ENCODE measurements around the gene HYAL3.

The HYAL3 gene

DNA sequence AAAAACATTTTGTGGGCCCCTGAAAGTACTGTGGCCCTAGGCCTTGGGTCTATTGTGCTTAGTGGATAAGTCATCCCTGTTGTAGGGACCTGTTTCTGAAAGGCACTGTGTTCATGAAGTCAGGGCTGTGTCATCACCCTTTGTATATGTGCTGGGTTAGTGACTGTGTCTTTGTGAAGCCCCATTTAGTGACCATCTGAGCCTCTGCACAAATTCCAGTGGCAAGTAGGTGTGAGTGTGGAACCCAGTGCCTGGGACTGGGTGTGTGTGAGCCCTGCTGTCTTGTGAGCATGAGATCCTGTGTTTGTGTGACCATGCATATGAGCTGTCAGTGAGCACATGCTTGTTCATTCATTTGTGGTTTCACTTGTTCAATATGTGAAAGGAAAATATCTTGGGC is 5.4 kb upstream of the HYAL3 start:
- no peak for TF ChIP-seq EZH2 (IDR thresholded peaks at IDR 0.05; ENCODE audit: borderline replicate concordance, low read depth, low read length, severe bottlenecking)
- TF ChIP-seq, protein P1, sequence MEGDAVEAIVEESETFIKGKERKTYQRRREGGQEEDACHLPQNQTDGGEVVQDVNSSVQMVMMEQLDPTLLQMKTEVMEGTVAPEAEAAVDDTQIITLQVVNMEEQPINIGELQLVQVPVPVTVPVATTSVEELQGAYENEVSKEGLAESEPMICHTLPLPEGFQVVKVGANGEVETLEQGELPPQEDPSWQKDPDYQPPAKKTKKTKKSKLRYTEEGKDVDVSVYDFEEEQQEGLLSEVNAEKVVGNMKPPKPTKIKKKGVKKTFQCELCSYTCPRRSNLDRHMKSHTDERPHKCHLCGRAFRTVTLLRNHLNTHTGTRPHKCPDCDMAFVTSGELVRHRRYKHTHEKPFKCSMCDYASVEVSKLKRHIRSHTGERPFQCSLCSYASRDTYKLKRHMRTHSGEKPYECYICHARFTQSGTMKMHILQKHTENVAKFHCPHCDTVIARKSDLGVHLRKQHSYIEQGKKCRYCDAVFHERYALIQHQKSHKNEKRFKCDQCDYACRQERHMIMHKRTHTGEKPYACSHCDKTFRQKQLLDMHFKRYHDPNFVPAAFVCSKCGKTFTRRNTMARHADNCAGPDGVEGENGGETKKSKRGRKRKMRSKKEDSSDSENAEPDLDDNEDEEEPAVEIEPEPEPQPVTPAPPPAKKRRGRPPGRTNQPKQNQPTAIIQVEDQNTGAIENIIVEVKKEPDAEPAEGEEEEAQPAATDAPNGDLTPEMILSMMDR (IDR thresholded peaks at IDR 0.05; ENCODE audit: borderline replicate concordance, extremely low read depth, low read length, poor library complexity, severe bottlenecking), result no peak
- Histone ChIP-seq H3K9me3 (ENCODE audit: insufficient read depth, low read length, severe bottlenecking) (peaks cover 14% of the 10 kb centered on the region), H3K79me2 (ENCODE audit: insufficient read depth, low read length) (no peaks in the 10 kb centered on the region), H3K4me2 (ENCODE audit: insufficient read depth, low read length) (no peak overlapping the region), H3K9ac (ENCODE audit: low read depth, low read length) (no peak overlapping the region), H3K4me1 (ENCODE audit: insufficient read depth, low read length) (peaks cover 11% of the 10 kb centered on the region), H3K27me3 (ENCODE audit: insufficient read depth, low read length, poor library complexity) (no peaks in the 10 kb centered on the region), H3K4me3 (ENCODE audit: low read depth in 1 of 2, low read length in 2 of 2) (no peak overlapping the region), H3K27ac (ENCODE audit: low read length) (no peak overlapping the region), H2AFZ (ENCODE audit: low read depth, low read length) (no peak overlapping the region), H3K36me3 (ENCODE audit: insufficient read depth, low read length) (no peaks in the 10 kb centered on the region), H4K20me1 (ENCODE audit: insufficient read depth, low read length) (no peaks in the 10 kb centered on the region)
- ATAC-seq (ENCODE audit: insufficient read depth, low read depth) (no peak), DNase-seq (no peak)

- Histone ChIP-seq H3K27me3 (ENCODE audit: insufficient read depth, low read length, poor library complexity) (no peaks in the 10 kb centered on the region), H3K4me3 (ENCODE audit: low read depth in 1 of 2, low read length in 2 of 2) (no peak within 1 kb of the TSS), H3K4me1 (ENCODE audit: insufficient read depth, low read length) (peaks cover 22% of the 10 kb centered on the region), H3K9ac (ENCODE audit: low read depth, low read length) (no peak within 1 kb of the TSS), H3K36me3 (ENCODE audit: insufficient read depth, low read length) (no peaks in the 10 kb centered on the region), H3K27ac (ENCODE audit: low read length) (no peak within 1 kb of the TSS), H4K20me1 (ENCODE audit: insufficient read depth, low read length) (0 out of 2 replicates have a peak, but pooled peaks cover 2% of the 10 kb centered on the region), H3K9me3 (ENCODE audit: insufficient read depth, low read length, severe bottlenecking) (peaks cover 10% of the 10 kb centered on the region), H2AFZ (ENCODE audit: low read depth, low read length) (no peak within 1 kb of the TSS), H3K4me2 (ENCODE audit: insufficient read depth, low read length) (no peak within 1 kb of the TSS), H3K79me2 (ENCODE audit: insufficient read depth, low read length) (peaks cover 5% of the 10 kb centered on the region; the same call in 1 of the 2 replicates)
- TF ChIP-seq, protein P1 (IDR thresholded peaks at IDR 0.05; ENCODE audit: borderline replicate concordance, extremely low read depth, low read length, poor library complexity, severe bottlenecking), result no peak
- no peak for TF ChIP-seq EZH2 (IDR thresholded peaks at IDR 0.05; ENCODE audit: borderline replicate concordance, low read depth, low read length, severe bottlenecking)
- DNase-seq (no peak), ATAC-seq (ENCODE audit: insufficient read depth, low read depth) (no peak)
Measured at GRCh38 chr3:50303013-50303815, 4.0 kb upstream of the HYAL3 start, which contains the start of gene HYAL1. TSS of gene HYAL1 (minus strand) at chr3:50303574. CDS start at chr3:50302956, 618 bp downstream.

DNA sequence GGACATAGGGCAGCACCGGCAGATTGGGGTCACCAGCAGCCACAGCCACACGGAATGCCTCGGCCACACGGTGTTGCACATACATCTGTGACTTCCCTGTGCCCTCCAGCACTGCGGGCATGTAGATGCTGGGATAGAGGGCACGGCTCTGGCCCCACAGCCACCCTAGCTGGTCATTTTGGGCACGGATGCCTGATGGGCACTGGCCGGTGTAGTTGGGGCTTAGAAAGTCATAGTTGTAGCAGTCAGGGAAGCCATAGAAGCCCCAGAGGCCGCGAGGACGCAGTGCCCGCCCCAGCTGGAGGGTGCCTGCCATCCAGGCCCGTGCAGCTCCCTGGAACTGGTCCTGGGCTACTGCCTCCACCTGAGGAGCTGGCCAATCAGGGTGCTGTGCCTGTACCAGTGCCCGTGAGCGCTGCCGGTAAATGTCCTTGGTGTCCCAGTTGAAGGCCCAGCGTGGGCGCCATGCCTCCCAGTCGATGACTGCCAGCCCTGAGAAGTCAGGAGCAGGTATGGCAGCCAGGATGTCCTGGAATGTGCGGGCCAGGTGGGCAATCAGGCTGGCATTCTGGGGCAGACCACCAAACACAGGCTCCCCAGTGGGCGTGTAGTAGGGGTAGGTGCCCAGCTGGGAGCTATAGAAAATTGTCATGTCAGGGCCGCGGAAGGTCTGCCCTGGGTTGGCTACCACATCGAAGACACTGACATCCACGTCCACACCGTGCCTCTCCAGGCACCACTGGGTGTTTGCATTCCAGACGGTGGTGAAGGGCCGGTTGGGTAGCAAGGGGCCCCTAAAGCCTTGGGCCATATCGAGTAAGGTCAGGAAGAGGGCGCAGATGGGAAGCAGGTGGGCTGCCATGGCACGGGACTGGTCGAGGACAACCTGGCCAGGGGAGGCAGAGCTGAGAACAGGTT is 3.1 kb upstream of the HYAL3 start:
- Histone ChIP-seq H4K20me1 (ENCODE audit: insufficient read depth, low read length) (peaks cover 3% of the 10 kb centered on the region; the same call in 1 of the 2 replicates), H3K9me3 (ENCODE audit: insufficient read depth, low read length, severe bottlenecking) (peaks cover 4% of the 10 kb centered on the region), H3K4me2 (ENCODE audit: insufficient read depth, low read length) (no peak overlapping the region), H3K36me3 (ENCODE audit: insufficient read depth, low read length) (peaks cover 2% of the 10 kb centered on the region; the same call in 1 of the 2 replicates), H3K9ac (ENCODE audit: low read depth, low read length) (no peak overlapping the region), H3K27me3 (ENCODE audit: insufficient read depth, low read length, poor library complexity) (no peaks in the 10 kb centered on the region), H3K4me1 (ENCODE audit: insufficient read depth, low read length) (peaks cover 28% of the 10 kb centered on the region), H3K79me2 (ENCODE audit: insufficient read depth, low read length) (peaks cover 7% of the 10 kb centered on the region; the same call in 1 of the 2 replicates), H3K27ac (ENCODE audit: low read length) (no peak overlapping the region), H3K4me3 (ENCODE audit: low read depth in 1 of 2, low read length in 2 of 2) (no peak overlapping the region), H2AFZ (ENCODE audit: low read depth, low read length) (no peak overlapping the region)
- no peak for ATAC-seq (ENCODE audit: insufficient read depth, low read depth)
- DNase-seq, result no peak
- TF ChIP-seq, protein P1 (IDR thresholded peaks at IDR 0.05; ENCODE audit: borderline replicate concordance, extremely low read depth, low read length, poor library complexity, severe bottlenecking), result no peak
- no peak for TF ChIP-seq EZH2 (IDR thresholded peaks at IDR 0.05; ENCODE audit: borderline replicate concordance, low read depth, low read length, severe bottlenecking)

All from DND-41 (cell line).